ENCODE data around the gene PRDX5.
"Not testable (repeated sequence)": the region's sequence is repeated elsewhere in the genome, so short reads cannot be mapped to it uniquely, and the experiment has no call there.

The PRDX5 gene

DNA sequence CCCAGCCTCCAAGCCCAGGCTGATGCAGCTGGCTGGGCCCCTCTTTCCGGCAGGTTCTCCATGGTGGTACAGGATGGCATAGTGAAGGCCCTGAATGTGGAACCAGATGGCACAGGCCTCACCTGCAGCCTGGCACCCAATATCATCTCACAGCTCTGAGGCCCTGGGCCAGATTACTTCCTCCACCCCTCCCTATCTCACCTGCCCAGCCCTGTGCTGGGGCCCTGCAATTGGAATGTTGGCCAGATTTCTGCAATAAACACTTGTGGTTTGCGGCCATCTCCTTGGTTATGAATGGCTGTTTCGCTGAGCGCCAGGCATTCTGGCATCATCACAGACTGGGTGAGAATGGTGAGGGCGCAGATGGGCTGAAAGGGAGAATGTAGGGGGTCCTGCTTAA lies 3.6 kb downstream of the PRDX5 start:
- TF ChIP-seq CTCF (IDR thresholded peaks at IDR 0.05; ENCODE audit: insufficient read depth, low read length, poor library complexity, severe bottlenecking) = no peak
- no peaks in the 10 kb centered on the region for H3K27me3 ChIP-seq (replicated peaks; ENCODE audit: control insufficient read depth, insufficient read depth, low read length)
- DNase-seq (ENCODE audit: extremely low read depth, insufficient read length) = no peak
- H3K36me3 ChIP-seq (ENCODE audit: control insufficient read depth, insufficient read depth, low read length) = peaks cover 19% of the 10 kb centered on the region
- H3K4me3 ChIP-seq (replicated peaks; ENCODE audit: low read depth, low read length) = no peak overlapping the region

DNA sequence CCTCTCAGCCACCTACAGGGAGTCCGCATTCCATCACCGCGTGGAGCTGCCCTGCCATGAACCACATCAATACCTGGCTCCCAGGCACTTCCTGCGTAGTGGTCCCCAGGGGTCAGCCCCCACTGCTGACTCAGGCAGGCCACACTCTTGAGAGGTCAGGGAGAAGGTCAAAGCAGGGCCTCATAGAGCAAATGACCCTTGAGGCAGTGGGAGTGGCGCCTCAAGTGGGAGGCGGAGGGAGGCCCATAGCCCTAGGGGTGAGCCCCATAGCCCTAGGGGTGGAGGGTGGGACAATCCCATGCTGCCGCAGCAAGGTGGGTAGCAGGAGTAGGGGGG lies 5.0 kb downstream of the PRDX5 start:
- no peak for DNase-seq (ENCODE audit: extremely low read depth, insufficient read length)
- peaks cover 19% of the 10 kb centered on the region for H3K36me3 ChIP-seq (ENCODE audit: control insufficient read depth, insufficient read depth, low read length)
- no peaks in the 10 kb centered on the region for H3K27me3 ChIP-seq (replicated peaks; ENCODE audit: control insufficient read depth, insufficient read depth, low read length)
- no peak overlapping the region for H3K4me3 ChIP-seq (replicated peaks; ENCODE audit: low read depth, low read length)
- no peak for TF ChIP-seq CTCF (IDR thresholded peaks at IDR 0.05; ENCODE audit: insufficient read depth, low read length, poor library complexity, severe bottlenecking)

- no peak for TF ChIP-seq CTCF (IDR thresholded peaks at IDR 0.05; ENCODE audit: insufficient read depth, low read length, poor library complexity, severe bottlenecking)
- no peak for DNase-seq (ENCODE audit: extremely low read depth, insufficient read length)
- no peaks in the 10 kb centered on the region for H3K27me3 ChIP-seq (replicated peaks; ENCODE audit: control insufficient read depth, insufficient read depth, low read length)
- no peak overlapping the region for H3K4me3 ChIP-seq (replicated peaks; ENCODE audit: low read depth, low read length)
- H3K36me3 ChIP-seq (ENCODE audit: control insufficient read depth, insufficient read depth, low read length) = peaks cover 19% of the 10 kb centered on the region
Observed at GRCh38 chr11:64323373-64323772, 5.5 kb downstream of the PRDX5 start.

DNA sequence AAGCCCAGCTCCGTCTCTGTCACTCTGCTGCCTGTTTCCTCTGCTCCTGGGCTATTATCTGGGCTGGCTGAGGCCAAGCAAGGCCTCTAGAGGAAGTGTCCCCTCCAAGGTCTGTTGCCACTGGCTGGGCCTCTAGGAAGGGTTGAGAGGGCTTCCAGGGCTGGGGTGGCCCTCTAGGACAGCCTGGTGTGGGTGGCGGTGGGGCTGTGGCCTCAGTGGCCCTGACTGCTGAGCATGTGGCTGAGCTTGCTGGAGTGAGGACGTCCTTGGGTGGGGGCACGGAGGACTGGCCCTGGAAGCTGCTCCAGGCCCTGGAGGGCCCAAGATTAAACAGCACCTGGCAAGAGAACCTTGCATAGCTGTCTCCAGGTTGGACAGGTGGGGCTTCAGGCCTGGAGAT lies 6.1 kb downstream of the PRDX5 start:
- peaks cover 19% of the 10 kb centered on the region for H3K36me3 ChIP-seq (ENCODE audit: control insufficient read depth, insufficient read depth, low read length)
- not testable (repeated sequence) for H3K27me3 ChIP-seq (replicated peaks; ENCODE audit: control insufficient read depth, insufficient read depth, low read length); DNase-seq (ENCODE audit: extremely low read depth, insufficient read length); H3K4me3 ChIP-seq (replicated peaks; ENCODE audit: low read depth, low read length)

DNA sequence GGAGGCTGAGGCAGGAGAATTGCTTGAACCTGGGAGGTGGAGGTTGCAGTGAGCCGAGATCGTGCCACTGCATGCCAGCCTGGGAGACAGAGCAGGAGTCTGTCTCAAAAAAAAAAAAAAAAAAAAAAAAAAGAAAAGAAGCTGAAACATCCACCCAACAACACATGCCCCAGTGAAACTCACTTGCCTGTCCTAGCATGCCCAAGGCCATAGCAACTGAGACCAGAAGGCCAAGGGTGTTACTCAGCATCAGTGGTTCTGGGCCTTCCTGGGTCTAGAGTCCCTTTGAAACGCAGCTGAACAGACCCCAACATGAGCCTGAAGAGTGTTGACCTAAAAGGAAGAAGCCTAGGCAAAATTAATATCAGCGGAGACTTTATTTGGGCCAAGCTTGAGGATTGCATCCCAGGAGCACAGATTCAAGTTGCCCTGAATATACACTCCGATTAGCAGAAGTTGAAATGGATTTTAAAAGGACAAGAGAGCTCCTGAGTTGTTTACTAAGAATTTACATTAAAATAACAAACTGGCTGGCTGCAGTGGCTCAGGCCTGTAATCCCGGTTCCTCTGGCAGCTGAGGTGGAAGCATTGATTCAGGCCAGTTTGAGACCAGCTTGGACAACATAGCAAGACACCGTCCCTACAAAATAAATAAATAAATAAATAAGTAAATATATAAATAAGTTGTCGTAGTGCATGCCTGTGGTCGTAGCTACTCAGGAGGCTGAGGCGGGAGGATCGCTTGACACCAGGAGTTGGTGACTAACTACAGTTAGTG lies 7.0 kb downstream of the PRDX5 start:
- Histone ChIP-seq H3K36me3 (ENCODE audit: control insufficient read depth, insufficient read depth, low read length) (peaks cover 19% of the 10 kb centered on the region), H3K27me3 (replicated peaks; ENCODE audit: control insufficient read depth, insufficient read depth, low read length) (no peaks in the 10 kb centered on the region), H3K4me3 (replicated peaks; ENCODE audit: low read depth, low read length) (no peak overlapping the region)
- DNase-seq (ENCODE audit: extremely low read depth, insufficient read length) = no peak
- TF ChIP-seq CTCF (IDR thresholded peaks at IDR 0.05; ENCODE audit: insufficient read depth, low read length, poor library complexity, severe bottlenecking) = no peak

DNA sequence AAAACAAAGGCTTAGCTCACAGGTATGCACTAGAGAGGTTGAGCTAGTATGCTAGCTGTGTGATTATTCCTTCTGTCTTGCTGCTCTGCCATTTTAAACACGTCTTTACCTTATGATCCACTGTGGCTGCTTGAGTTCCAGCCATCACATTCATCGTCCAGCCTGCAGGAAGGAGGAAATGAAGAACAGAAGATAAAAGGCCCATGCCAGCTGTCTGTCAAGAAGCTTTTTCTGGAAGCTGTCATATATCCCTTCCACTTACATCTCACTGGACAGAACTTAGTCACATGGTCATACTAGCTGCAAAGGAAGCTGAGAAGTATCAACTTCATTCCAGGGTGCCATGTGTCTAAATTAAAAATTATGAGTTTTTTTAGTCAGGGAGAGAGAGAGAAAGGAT lies 9.5 kb downstream of the PRDX5 start:
- TF ChIP-seq CTCF (IDR thresholded peaks at IDR 0.05; ENCODE audit: insufficient read depth, low read length, poor library complexity, severe bottlenecking) = no peak
- Histone ChIP-seq H3K36me3 (ENCODE audit: control insufficient read depth, insufficient read depth, low read length) (peaks cover 7% of the 10 kb centered on the region), H3K27me3 (replicated peaks; ENCODE audit: control insufficient read depth, insufficient read depth, low read length) (no peaks in the 10 kb centered on the region), H3K4me3 (replicated peaks; ENCODE audit: low read depth, low read length) (no peak overlapping the region)
- DNase-seq (ENCODE audit: extremely low read depth, insufficient read length) = no peak
